WERI-Rb-1 (cell line): ENCODE data around the gene MGAT4C.

Source experiments
- DNase-seq: peaks from one replicate; pipeline ENCODE4 v3.0.0-alpha.2; 2020
- H3K27ac ChIP-seq: fragments of 250-450 bp; sonication (Bioruptor Pico); 2 replicates; pipeline ENCODE4 v1.5.1; 2020; ENCODE audit warnings: mild to moderate bottlenecking, moderate library complexity
- H3K27me3 ChIP-seq: fragments of 250-450 bp; sonication (Bioruptor Pico); 2 replicates; pipeline ENCODE4 v1.5.1; 2021; ENCODE audit warnings: mild to moderate bottlenecking, low read depth, moderate library complexity; ENCODE audit not compliant: insufficient read depth, severe bottlenecking
- H3K36me3 ChIP-seq: fragments of 250-450 bp; sonication (Bioruptor Pico); 2 replicates; pipeline ENCODE4 v1.5.1; 2020; ENCODE audit warnings: mild to moderate bottlenecking, moderate library complexity
- H3K4me3 ChIP-seq: 2 replicates; pipeline ENCODE4 v1.5.1; 2011; ENCODE audit warnings: low read depth, mild to moderate bottlenecking, control low read depth, low read length
- H3K9me3 ChIP-seq: fragments of 250-450 bp; sonication (Bioruptor Pico); 2 replicates; pipeline ENCODE4 v1.5.1; 2021; ENCODE audit warnings: mild to moderate bottlenecking, moderate library complexity; ENCODE audit not compliant: severe bottlenecking
- CTCF ChIP-seq: IDR thresholded peaks from 2 replicates; pipeline ENCODE4 v1.5.1; 2011; ENCODE audit warnings: low read depth, mild to moderate bottlenecking, control low read depth, inconsistent platforms, low read length

MGAT4C gene

GRCh38 chr12:86194721-86195120 lies 61.5 kb downstream of the MGAT4C start:
- Histone ChIP-seq H3K27ac (no peak overlapping the region), H3K9me3 (no peaks in the 10 kb centered on the region), H3K27me3 (no peaks in the 10 kb centered on the region), H3K4me3 (no peak overlapping the region), H3K36me3 (no peaks in the 10 kb centered on the region)
- TF ChIP-seq CTCF: no peak
- no peak for DNase-seq

DNA sequence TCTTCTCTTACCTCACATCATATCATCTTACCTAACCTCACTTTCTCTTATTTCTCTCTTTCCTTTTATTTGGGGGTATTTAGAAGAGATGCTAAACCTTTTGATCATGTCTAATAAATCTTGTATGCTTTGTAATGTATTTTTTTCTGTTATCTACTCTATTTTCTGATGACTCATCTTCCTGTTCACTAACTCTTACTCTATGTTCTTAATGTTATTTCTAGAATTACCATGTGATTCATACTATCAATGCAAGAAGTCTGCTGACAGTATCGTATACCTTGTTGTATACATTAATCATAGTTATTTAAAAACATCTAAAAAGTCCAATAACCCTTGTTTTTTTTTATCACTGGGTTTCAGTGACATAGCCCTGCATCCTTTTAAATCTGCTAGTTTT lies 62.3 kb downstream of the MGAT4C start:
- DNase-seq: no peak
- Histone ChIP-seq H3K4me3 (no peak overlapping the region), H3K9me3 (no peaks in the 10 kb centered on the region), H3K27ac (no peak overlapping the region), H3K36me3 (no peaks in the 10 kb centered on the region), H3K27me3 (no peaks in the 10 kb centered on the region)
- TF ChIP-seq CTCF: no peak

DNA sequence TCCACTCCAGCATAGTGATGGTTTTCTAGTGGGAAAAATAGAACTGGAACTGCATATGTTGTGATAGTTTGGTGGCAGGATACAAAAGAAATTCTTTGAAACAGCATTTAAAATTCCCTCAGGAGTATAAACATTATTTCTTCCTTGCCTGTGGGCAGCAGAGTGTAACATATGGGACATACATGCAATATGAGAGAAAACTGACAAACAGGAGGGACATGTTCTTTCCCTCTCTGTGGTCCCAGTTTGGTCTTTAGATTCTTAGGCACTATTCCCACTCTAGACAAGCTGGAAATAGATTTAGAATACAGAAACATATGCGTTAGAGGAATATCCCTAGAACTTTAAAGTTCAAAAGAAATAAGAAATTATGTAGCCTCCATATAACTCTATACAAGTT lies 68.0 kb downstream of the MGAT4C start:
- DNase-seq: no peak
- H3K9me3 ChIP-seq: no peaks in the 10 kb centered on the region
- H3K4me3 ChIP-seq: no peak overlapping the region
- no peak for TF ChIP-seq CTCF
- no peaks in the 10 kb centered on the region for H3K36me3 ChIP-seq
- H3K27ac ChIP-seq: no peak overlapping the region
- no peaks in the 10 kb centered on the region for H3K27me3 ChIP-seq

GRCh38 chr12:86186449-86186848 lies 69.7 kb downstream of the MGAT4C start:
- Histone ChIP-seq H3K4me3 (no peak overlapping the region), H3K9me3 (no peaks in the 10 kb centered on the region), H3K27me3 (no peaks in the 10 kb centered on the region), H3K36me3 (no peaks in the 10 kb centered on the region), H3K27ac (no peak overlapping the region)
- TF ChIP-seq CTCF: no peak
- no peak for DNase-seq

- DNase-seq: no peak
- Histone ChIP-seq H3K36me3 (no peaks in the 10 kb centered on the region), H3K4me3 (no peak overlapping the region), H3K27me3 (no peaks in the 10 kb centered on the region), H3K9me3 (peaks cover 3% of the 10 kb centered on the region), H3K27ac (no peak overlapping the region)
- no peak for TF ChIP-seq CTCF
Observed at GRCh38 chr12:86179855-86180254, 76.3 kb downstream of the MGAT4C start.

DNA sequence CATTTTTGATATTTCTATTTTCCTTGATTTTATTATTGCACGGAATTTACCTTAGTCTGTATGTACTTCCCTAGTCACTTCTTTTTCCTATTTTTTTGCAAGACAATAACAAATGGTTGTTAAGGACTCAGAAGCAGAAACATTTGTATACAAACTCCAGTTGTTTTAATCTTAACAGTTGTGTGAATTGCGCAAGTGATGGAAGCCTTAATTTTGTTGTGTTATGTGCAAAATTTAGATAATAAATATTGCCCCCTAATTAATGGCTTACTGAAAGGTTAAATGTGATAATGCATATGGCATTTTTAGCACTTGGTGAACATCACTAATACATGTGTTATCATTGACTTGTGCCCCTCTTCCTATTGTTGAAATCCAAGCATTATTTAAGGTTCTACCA lies 82.0 kb downstream of the MGAT4C start:
- H3K36me3 ChIP-seq: no peaks in the 10 kb centered on the region
- no peaks in the 10 kb centered on the region for H3K9me3 ChIP-seq
- no peaks in the 10 kb centered on the region for H3K27me3 ChIP-seq
- no peak for DNase-seq
- no peak overlapping the region for H3K4me3 ChIP-seq
- TF ChIP-seq CTCF: no peak
- no peak overlapping the region for H3K27ac ChIP-seq
